ENCODE data around the gene CRAMP1.
A peak's percentile ranks its signal among the peaks of the same experiment; 100 is the strongest.

The CRAMP1 gene

DNA sequence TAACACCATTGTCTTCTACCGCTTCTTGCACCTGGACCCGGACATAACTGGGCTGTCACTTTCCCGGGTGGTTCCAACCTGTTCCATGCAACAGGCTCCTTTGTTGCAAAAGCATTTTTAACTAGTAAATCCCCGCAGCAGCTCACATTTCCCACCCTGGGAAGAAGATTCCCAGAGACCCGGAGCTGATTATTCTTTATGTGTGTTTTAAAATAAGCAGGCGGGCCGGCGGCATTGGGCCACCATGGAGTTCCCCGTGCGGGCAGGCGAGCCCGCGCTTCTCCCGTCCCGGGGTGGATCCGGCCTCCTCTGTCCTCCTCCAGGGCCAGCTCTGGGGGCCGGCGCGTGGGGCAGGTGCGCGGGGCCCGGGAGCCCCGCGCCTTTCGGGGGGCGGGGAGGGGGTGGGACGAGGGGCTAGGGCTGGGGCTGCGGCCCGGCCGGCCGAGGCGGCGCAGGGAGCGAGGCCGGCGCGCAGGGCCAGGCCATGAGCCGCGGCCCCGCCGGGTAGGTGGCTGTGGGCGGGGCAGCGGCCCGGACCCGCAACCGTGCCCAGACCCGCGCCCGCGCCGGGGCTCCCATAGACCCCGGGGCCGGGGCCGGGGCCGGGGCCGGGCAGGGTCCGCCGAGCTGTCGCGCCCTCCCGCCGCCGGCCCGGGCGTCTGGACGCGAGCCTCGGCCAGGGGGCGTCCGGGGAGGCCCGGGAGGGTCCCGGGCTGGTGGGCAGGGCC is 1.7 kb downstream of the CRAMP1 start:
- Mint-ChIP-seq H3K36me3 (peaks cover 30% of the 10 kb centered on the region), H3K4me3 (peak overlapping the region; percentile 88), H3K9me3 (no peaks in the 10 kb centered on the region), H3K27ac (peak overlapping the region; percentile 79), H3K4me1 (peaks cover 48% of the 10 kb centered on the region), H3K27me3 (peaks cover 10% of the 10 kb centered on the region)
- ATAC-seq = no peak

DNA sequence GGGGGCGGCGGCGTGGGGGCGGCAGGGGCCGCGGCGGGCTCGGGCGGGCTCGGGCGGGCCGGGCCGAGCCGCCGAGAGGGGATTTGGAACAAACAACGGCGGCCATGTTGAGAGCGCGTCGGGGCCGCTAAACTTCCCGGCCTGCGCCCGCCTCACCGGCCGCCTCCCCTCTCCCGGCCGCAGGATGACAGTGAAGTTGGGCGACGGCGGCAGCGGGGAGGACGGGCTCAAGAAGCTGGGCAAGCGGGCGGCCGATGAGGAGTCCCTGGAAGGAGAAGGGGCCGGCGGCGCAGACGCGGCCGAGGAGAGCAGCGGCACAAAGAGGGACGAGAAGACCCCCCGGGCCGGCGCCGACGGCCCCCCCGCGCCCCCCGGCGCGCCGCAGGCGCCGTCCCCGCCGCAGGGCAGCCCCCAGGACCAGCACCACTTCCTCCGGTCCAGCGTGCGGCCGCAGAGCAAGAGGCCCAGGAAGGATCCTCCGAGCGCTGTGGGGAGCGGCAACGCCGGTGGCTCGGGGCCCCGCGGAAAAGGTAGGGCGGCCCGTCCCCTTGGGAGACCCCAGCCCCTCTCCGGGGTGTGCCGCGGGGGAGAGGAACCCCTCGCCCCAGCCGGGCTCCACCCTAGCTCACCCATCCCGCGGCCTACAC is 2.4 kb downstream of the CRAMP1 start:
- no peak for ATAC-seq
- Mint-ChIP-seq H3K9me3 (no peaks in the 10 kb centered on the region), H3K27me3 (peaks cover 10% of the 10 kb centered on the region), H3K4me3 (peak overlapping the region; percentile 83), H3K4me1 (peaks cover 43% of the 10 kb centered on the region), H3K36me3 (peaks cover 34% of the 10 kb centered on the region), H3K27ac (no peak overlapping the region)

DNA sequence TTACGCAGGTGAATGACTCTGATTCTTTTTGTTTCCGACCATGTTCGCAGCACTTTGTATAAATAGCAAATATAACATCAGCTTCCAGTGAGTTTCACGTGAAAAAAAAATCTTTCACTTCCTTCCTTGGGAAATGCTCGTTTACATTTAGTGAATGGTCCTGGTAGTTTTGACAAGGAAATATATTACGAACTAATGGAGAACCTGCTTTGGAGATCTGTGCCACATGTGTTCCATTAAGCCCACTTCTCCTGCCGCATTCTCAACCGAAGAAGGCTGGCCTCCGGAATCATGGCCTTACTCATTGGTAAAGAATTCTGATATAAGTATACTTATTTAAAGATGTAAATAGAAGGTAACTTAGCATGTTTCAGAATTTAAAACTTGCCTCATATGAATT is 3.6 kb downstream of the CRAMP1 start:
- H3K27ac Mint-ChIP-seq = no peak overlapping the region
- peaks cover 44% of the 10 kb centered on the region for H3K36me3 Mint-ChIP-seq
- ATAC-seq = no peak
- H3K9me3 Mint-ChIP-seq = no peaks in the 10 kb centered on the region
- peaks cover 10% of the 10 kb centered on the region for H3K27me3 Mint-ChIP-seq
- H3K4me3 Mint-ChIP-seq = no peak overlapping the region
- H3K4me1 Mint-ChIP-seq = peaks cover 45% of the 10 kb centered on the region

DNA sequence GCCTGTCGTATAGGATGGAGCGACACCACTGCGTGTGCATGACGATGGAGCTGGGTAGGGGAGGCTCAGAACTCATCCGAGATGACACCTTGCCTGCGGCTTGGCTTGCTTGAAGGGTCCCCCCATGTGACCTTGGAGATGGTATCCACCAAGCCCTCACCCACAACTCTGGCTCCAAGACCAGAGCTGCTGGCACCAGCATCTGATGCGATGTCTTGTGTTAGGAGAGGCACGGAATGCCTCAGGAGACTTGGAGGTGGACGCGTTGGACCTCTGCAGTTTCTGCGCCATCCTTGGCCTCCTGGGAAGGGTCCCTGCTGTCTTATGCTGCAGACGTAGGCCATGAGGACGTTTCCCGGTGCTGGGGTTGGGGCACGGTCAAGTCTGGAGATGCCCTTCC is 7.8 kb downstream of the CRAMP1 start:
- Mint-ChIP-seq H3K36me3 (peaks cover 50% of the 10 kb centered on the region), H3K27me3 (peaks cover 7% of the 10 kb centered on the region), H3K4me1 (peaks cover 37% of the 10 kb centered on the region), H3K4me3 (no peak overlapping the region), H3K9me3 (no peaks in the 10 kb centered on the region), H3K27ac (no peak overlapping the region)
- no peak for ATAC-seq

DNA sequence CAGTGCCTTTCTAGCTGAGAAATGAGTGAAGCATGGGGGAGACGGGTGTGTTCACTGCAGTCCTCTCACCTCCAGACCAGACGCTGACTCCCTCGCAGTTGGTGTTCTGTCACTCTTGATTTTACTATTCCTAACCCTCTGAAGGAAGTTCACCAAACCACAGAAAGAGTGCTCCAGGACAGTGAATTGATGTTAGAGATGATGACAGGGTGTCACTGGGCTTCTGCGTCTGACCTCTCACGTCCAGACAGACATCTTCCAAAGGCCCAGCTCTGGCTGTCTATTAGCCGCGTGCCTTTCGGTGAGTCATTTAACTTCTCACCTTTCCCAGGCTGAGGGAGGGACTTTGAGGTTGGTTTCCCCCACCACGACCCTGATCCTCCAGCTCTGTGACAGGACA is 8.2 kb downstream of the CRAMP1 start:
- Mint-ChIP-seq H3K36me3 (peaks cover 45% of the 10 kb centered on the region), H3K27ac (no peak overlapping the region)

DNA sequence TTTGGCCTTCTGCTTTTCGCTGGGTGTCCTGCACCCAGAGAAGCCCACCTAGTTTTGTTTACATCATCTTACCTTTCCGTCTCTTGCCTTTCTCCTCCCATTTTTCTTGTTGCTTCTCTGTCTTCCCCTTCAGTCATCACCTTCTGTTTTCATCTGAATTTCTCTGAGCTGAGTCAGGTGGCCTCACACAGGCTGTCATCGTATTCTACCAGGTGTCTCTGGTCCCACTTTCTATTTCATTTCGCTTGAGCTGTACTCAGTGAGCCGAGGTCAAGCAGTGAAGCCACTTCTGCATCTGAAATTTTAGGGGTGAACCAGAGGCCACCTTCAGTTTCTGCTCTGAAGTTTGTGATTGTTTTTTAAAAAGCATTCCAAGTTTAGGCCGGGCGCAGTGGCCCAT is 9.7 kb downstream of the CRAMP1 start:
- Mint-ChIP-seq H3K36me3 (peaks cover 44% of the 10 kb centered on the region), H3K4me1 (peaks cover 28% of the 10 kb centered on the region), H3K9me3 (no peaks in the 10 kb centered on the region)

More for the DNA sequence above, 8.2 kb downstream of the CRAMP1 start:
- Mint-ChIP-seq H3K27me3 (peaks cover 2% of the 10 kb centered on the region), H3K4me1 (peaks cover 33% of the 10 kb centered on the region), H3K4me3 (no peak overlapping the region), H3K9me3 (no peaks in the 10 kb centered on the region)
- peak; percentile 57 for ATAC-seq

DNA sequence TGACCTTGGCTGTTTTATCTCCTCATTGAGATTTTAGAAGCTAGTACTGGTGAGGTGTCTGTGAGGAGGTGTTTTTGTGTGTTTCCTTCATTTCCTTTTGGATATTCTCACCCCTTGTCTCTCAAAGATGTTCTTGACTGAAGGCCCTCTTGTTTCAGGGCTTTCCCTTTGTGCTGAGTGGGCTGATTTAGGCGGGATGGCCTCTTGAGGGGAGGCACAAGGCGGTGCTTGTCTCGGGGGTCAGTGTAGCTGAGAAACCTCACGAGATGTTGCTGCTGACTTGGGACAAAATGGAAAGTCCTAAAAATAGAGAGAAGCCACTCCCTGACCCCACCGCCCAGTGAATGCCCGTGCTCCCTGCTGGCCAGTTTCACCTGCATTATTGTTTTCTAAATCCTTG is 14.2 kb downstream of the CRAMP1 start:
- ATAC-seq = no peak
- Mint-ChIP-seq H3K27me3 (no peaks in the 10 kb centered on the region), H3K36me3 (peaks cover 47% of the 10 kb centered on the region), H3K4me1 (peaks cover 13% of the 10 kb centered on the region), H3K9me3 (no peaks in the 10 kb centered on the region), H3K27ac (no peak overlapping the region), H3K4me3 (no peak overlapping the region)

More for the DNA sequence above, 9.7 kb downstream of the CRAMP1 start:
- Mint-ChIP-seq H3K4me3 (no peak overlapping the region), H3K27me3 (no peaks in the 10 kb centered on the region), H3K27ac (peak overlapping the region; percentile 28)
- ATAC-seq = peak; percentile 85

DNA sequence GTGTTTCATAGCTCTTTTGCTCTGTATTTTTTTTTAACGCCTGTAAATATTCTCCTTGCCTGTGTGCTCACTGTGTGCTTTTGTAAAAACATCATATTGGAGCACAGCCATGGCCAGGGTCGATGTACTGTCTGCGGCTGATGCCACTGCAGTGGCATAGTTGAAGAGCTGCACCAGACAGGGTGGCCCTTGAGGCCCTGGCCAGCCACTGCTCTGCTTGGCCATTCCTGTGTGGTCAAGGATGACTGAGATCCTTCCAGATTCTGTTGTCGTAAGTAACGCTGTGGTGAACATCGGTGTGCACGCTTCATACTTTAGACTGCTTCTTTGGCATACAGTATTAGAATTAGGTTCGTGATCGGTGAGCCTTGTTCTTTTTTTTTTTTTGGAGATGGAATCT is 14.6 kb downstream of the CRAMP1 start:
- H3K36me3 Mint-ChIP-seq = peaks cover 49% of the 10 kb centered on the region
- H3K4me3 Mint-ChIP-seq = no peak overlapping the region
- no peak overlapping the region for H3K27ac Mint-ChIP-seq
- H3K4me1 Mint-ChIP-seq = peaks cover 9% of the 10 kb centered on the region
- H3K27me3 Mint-ChIP-seq = no peaks in the 10 kb centered on the region
- ATAC-seq = no peak
- no peaks in the 10 kb centered on the region for H3K9me3 Mint-ChIP-seq

DNA sequence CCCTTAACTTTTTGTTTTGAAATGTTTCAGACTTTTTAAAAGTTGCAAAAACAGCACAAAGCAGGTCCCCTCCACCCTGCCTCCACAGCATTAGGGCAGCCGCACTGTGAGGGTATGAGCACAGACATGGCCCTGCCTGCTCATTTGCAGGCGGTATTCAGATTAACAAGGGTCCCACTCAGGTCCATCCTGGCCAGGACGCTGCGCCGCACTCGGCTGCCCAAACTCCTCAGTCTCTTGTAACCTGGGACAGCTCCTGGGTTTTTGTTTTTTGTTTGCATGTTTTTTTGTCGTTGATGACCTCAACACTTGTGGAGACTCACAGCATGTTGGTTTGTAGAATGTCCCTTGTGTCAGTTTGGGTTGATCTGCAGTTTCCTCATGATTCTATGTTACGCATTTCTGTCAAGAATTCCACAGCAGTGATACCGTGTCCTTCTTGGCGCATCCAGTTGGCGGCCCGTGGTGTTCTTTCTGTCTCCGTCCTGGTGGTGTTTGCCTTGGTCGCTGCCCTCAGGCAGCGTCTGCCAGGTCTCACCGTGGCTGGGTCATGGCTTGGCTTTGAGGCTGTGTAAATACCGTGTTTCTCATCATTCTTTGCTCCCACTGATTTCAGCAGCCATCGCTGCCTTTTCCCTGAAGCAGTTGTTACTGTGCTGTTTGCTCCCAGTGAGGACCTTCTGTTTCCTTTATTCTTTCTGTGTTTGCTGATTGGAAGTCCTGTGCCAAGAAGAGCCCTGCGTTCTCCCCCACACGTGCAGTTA is 18.5 kb downstream of the CRAMP1 start:
- Mint-ChIP-seq H3K27ac (no peak overlapping the region), H3K9me3 (no peaks in the 10 kb centered on the region), H3K36me3 (peaks cover 66% of the 10 kb centered on the region), H3K27me3 (no peaks in the 10 kb centered on the region), H3K4me1 (no peaks in the 10 kb centered on the region), H3K4me3 (no peak overlapping the region)
- ATAC-seq = no peak

DNA sequence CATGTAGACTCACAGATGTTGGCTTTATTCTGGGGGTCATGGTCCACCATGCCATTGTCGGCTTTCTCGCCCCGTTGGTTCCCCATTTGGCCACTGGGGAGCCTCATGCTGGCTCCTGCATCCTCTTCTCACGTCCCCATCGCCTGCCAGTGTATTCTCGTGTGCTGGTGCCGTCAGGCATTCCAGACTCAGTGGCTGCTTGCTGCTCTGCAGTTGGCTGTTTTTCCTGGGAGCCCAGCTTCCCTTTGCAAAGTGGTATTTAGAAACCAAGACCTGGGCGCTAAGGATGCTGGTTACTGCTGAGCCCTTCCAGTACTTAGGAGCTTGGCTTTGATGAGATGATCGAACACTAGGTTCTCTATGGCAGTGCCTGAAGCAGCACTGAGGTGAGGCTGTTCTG is 19.1 kb downstream of the CRAMP1 start:
- H3K9me3 Mint-ChIP-seq = no peaks in the 10 kb centered on the region
- no peak for ATAC-seq
- H3K4me1 Mint-ChIP-seq = no peaks in the 10 kb centered on the region
- H3K4me3 Mint-ChIP-seq = no peak overlapping the region
- no peak overlapping the region for H3K27ac Mint-ChIP-seq
- no peaks in the 10 kb centered on the region for H3K27me3 Mint-ChIP-seq
- H3K36me3 Mint-ChIP-seq = peaks cover 66% of the 10 kb centered on the region

DNA sequence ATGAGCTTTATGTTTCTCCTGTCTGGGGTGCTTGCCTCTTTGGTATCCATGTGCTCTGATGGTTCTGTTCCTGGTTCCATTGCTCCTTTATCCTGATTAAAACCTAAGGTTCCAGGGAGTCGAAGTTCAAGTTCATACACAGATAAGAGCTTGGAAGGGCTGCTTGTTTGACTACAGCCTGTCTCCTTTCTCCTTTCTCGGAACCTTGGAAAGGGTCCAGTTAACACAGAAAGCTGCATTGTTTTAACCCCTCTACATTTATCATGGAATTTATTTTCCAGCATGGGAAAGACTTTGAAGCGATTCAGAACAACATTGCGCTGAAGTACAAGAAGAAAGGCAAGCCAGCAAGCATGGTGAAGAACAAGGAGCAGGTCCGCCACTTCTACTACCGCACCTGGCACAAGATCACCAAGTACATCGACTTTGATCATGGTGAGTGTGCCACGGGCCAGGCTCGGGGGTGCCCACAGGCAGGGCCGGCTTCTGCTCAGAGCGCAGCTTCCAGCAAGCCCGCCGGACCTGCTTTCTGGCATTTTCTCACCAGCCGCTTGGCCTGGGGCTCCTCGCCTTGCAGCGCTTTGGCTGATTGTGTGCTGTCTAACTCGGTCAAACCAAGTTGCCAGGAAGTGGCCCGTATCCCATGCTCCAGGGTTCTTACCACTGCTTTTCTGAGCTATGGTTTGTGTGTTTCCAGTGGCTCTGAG is 19.9 kb downstream of the CRAMP1 start:
- H3K4me3 Mint-ChIP-seq = no peak overlapping the region
- H3K36me3 Mint-ChIP-seq = peaks cover 57% of the 10 kb centered on the region
- H3K9me3 Mint-ChIP-seq = no peaks in the 10 kb centered on the region
- no peaks in the 10 kb centered on the region for H3K27me3 Mint-ChIP-seq
- H3K4me1 Mint-ChIP-seq = no peaks in the 10 kb centered on the region
- no peak for ATAC-seq
- no peak overlapping the region for H3K27ac Mint-ChIP-seq

DNA sequence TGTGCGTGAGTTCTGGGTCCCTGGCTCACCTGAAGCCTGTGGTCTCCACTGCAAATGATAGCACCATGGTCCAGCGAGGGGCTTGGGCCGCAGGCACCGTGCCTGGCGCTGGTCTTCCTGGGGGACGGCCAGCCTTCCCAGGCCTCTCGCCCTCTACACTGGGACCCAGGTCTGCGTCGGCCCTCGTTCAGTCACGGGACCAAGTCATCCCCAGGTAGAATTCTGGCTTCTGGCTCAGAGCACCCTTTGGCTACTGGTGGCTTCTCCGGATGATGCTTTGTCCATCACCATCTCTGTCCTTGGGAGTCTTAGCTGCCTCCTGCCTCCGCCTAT is 20.4 kb downstream of the CRAMP1 start:
- no peak for ATAC-seq
- Mint-ChIP-seq H3K4me1 (no peaks in the 10 kb centered on the region), H3K9me3 (no peaks in the 10 kb centered on the region), H3K27me3 (no peaks in the 10 kb centered on the region), H3K36me3 (peaks cover 53% of the 10 kb centered on the region), H3K27ac (no peak overlapping the region), H3K4me3 (no peak overlapping the region)

DNA sequence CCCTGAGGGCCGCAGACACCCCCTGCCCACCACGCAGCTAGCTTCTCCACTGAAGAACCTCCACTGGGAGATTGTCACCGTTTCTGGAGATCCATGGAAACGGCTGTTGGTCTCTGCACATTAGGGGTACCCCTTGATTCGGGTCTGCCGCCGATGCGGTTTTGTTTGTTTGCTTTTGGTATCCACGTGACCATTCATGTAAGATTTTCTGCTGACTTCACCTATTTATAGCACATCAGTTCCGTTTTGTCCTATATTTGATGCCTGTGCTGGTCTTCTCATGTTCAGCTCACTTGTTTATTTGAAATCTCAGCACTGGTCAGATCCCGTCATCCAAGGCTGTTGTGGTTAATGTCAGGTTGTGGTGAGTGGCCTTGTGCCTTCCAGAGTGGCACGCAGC is 21.1 kb downstream of the CRAMP1 start:
- no peak overlapping the region for H3K4me3 Mint-ChIP-seq
- H3K27me3 Mint-ChIP-seq = no peaks in the 10 kb centered on the region
- no peak overlapping the region for H3K27ac Mint-ChIP-seq
- peaks cover 59% of the 10 kb centered on the region for H3K36me3 Mint-ChIP-seq
- no peaks in the 10 kb centered on the region for H3K9me3 Mint-ChIP-seq
- ATAC-seq = no peak
- H3K4me1 Mint-ChIP-seq = no peaks in the 10 kb centered on the region

DNA sequence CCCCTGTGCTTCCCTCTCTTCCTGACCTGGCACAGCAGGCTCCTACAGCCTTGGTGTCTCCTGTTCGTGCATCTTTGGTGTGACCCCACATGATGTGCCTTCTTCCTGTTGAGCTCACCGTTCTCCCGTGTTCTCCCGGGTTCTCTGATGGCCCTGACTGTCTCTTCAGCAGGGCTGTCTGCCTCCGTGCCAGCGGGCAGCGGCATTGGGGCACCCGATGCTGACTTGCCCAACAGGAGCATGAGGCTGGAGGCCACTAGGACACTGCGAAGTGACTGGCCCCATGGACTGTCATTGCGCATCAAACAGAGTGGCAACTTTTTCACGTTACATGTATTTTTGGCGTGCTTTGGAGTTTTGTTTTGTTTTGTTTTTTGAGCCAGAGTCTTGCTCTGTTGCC is 22.4 kb downstream of the CRAMP1 start:
- Mint-ChIP-seq H3K4me1 (no peaks in the 10 kb centered on the region), H3K4me3 (no peak overlapping the region)

DNA sequence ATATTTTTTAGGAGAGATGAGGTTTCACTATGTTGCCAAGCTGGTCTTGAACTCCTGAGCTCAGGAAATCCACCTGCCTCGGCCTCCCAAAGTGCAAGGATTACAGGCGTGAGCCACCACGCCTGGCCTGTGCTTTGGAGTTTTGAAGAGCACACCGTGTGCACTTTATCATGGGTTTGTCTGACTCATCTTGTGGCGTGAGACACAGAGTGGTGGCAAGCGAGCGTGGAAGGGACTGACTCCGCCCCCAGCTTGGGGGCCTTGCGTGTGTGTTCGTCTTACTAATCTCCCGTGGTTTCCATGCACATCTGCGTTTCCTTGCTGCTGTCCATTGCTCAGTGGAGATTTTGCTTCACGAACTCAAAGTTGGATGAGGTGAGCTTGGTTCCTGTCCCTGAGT is 22.9 kb downstream of the CRAMP1 start:
- H3K27me3 Mint-ChIP-seq = no peaks in the 10 kb centered on the region
- ATAC-seq = no peak

More for the DNA sequence above, 22.4 kb downstream of the CRAMP1 start:
- Mint-ChIP-seq H3K27ac (no peak overlapping the region), H3K9me3 (no peaks in the 10 kb centered on the region), H3K36me3 (peaks cover 61% of the 10 kb centered on the region), H3K27me3 (no peaks in the 10 kb centered on the region)
- no peak for ATAC-seq

More for the DNA sequence above, 22.9 kb downstream of the CRAMP1 start:
- H3K4me3 Mint-ChIP-seq = no peak overlapping the region
- H3K9me3 Mint-ChIP-seq = no peaks in the 10 kb centered on the region
- no peaks in the 10 kb centered on the region for H3K4me1 Mint-ChIP-seq
- peaks cover 61% of the 10 kb centered on the region for H3K36me3 Mint-ChIP-seq
- no peak overlapping the region for H3K27ac Mint-ChIP-seq

All from stimulated activated memory B cell treated with anti-CD40 and anti-IgM and Interleukin-4, amounts not matched to agents 10 μg/mL and 1 μg/mL and 100 μg/mL, for 72 hours (primary cell).